Stomach (tissue), 9 donors: ENCODE data around the gene SNX3. TPM values are rescaled to one million over a fixed set of nuclear protein-coding genes. Genes with fewer than 3 reads are reported as not detected.
A peak's percentile ranks its signal among the peaks of the same experiment; 100 is the strongest.

Experiments
- DNase-seq, 2 donors: peaks; one replicate each; pipeline versions ENCODE4 v3.0.0 to v3.0.0-alpha.2; 2013 to 2019
- H3K27ac ChIP-seq, 5 donors: fragments of 200-600 bp in 4 of 5; sonication (generic) in 4 of 5; one replicate each; pipeline ENCODE4 v1.5.1; 2013 to 2019; ENCODE audit warnings: mild to moderate bottlenecking in 1 of 5, moderate library complexity in 1 of 5
- H3K27me3 ChIP-seq, 3 donors: fragments of 200-600 bp; sonication (generic); one replicate each; pipeline ENCODE4 v1.5.1; 2017 to 2019; ENCODE audit warnings: mixed run types in 1 of 3
- H3K36me3 ChIP-seq, 4 donors: fragments of 200-600 bp; sonication (generic); 1 replicate in 3 of 4; 2 replicates in 1 of 4; pipeline ENCODE4 v1.5.1; 2016 to 2019
- H3K4me1 ChIP-seq, 4 donors: fragments of 200-600 bp; sonication (generic); one replicate each; pipeline ENCODE4 v1.5.1; 2016 to 2019
- H3K4me3 ChIP-seq, 4 donors: fragments of 200-600 bp; sonication (generic) in 3 of 4; one replicate each; pipeline ENCODE4 v1.5.1; 2016 to 2019; ENCODE audit warnings: mild to moderate bottlenecking in 1 of 4
- H3K9me3 ChIP-seq, 4 donors: fragments of 200-600 bp; sonication (generic); one replicate each; pipeline ENCODE4 v1.5.1; 2016 to 2019
- EP300 ChIP-seq: sonication (generic); formaldehyde crosslinking; IDR thresholded peaks from one replicate; pipeline ENCODE4 v1.6.1; 2017; ENCODE audit warnings: antibody characterized with exemption
- POLR2A ChIP-seq, 4 donors: fragments of 450-650 bp; IDR thresholded peaks; one replicate each; pipeline ENCODE4 v1.6.1; 2016; ENCODE audit warnings: antibody characterized with exemption in 4 of 4, control low read depth in 2 of 4, mild to moderate bottlenecking in 1 of 4, moderate library complexity in 1 of 4
- POLR2AphosphoS5 ChIP-seq, 3 donors: sonication (generic); formaldehyde crosslinking; IDR thresholded peaks; one replicate each; pipeline ENCODE4 v1.6.1; 2016; ENCODE audit warnings: antibody characterized with exemption in 3 of 3
- WGBS, 5 donors: extraction: QIAGEN DNeasy Blood & Tissue Kit in 3 of 5; methylation state at CpG; one replicate each; pipeline versions ENCODE4 v1.1.5 to v1.1.7; 2013 to 2018; 5-methylcytosine and 5-hydroxymethylcytosine counted together
- intact Hi-C: fragments of 100-400 bp; cut with DNase I; formaldehyde crosslinking; loops from one replicate; pipeline ENCODE4 v1.15.1; 2023; ENCODE audit warnings: low total_unique reads
- polyA plus RNA-seq, 3 donors: library from polyadenylated mRNA; stranded (reverse); fragments of 200-250 nt; gene quantifications; one replicate each; pipeline ENCODE4 v1.2.3, GENCODE V29; 2013
- total RNA-seq, 5 donors: library from RNA; depleted of rRNA; stranded (reverse); fragments of >200 nt; gene quantifications; one replicate each; pipeline versions ENCODE4 v1.1.0 to v1.2.3, GENCODE V29; 2014 to 2016
- TF ChIP-seq, protein P1 (sequence below), 7 experiments: fragments of 450-650 bp in 4 of 7; fragments of 200-600 bp in 3 of 7; sonication (generic) in 3 of 7; IDR thresholded peaks; one replicate each; pipeline ENCODE4 v1.5.1; 2016 to 2019; ENCODE audit warnings: antibody characterized with exemption in 7 of 7, control low read depth in 2 of 7, mild to moderate bottlenecking in 1 of 7
- donor health status: healthy with polysubstance abuse.
- donor health status: Bipolar disorder and iron deficiency.
- donor health status: healthy.

Gene SNX3
- total and polyA plus RNA-seq, 8 donors: 46.1 to 199 (median 144) TPM

DNA sequence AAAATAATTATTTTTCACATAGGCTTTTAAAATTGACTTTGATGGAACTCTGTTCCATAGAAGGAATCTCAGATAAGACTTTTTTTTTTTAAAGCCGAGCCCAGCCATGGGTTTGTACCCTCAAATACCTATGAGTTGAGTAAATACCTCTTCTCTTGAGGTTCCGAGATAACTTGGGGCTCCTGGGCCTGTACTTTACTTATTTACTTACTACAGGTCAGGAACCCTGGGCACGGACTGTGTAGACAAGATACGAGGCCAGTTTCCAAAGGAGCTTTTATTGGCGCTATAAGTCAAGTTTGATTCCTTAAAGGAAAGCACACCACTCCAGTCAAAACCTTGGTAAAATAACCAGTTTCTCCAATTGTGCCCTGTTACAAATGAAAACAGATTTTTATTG, 41.5 kb upstream of the SNX3 start:
- Histone ChIP-seq H3K27ac (no peak overlapping the region), H3K4me1 (peaks cover 0 to 3% (median 0%) of the 10 kb centered on the region in 4 donors), H3K27me3 (no peaks in the 10 kb centered on the region), H3K4me3 (no peak overlapping the region), H3K9me3 (no peaks in the 10 kb centered on the region), H3K36me3 (no peaks in the 10 kb centered on the region)
- TF ChIP-seq POLR2AphosphoS5 (IDR thresholded peaks at IDR 0.05) (no peak), POLR2A (IDR thresholded peaks at IDR 0.05) (no peak), EP300 (no peak)
- TF ChIP-seq, protein P1, sequence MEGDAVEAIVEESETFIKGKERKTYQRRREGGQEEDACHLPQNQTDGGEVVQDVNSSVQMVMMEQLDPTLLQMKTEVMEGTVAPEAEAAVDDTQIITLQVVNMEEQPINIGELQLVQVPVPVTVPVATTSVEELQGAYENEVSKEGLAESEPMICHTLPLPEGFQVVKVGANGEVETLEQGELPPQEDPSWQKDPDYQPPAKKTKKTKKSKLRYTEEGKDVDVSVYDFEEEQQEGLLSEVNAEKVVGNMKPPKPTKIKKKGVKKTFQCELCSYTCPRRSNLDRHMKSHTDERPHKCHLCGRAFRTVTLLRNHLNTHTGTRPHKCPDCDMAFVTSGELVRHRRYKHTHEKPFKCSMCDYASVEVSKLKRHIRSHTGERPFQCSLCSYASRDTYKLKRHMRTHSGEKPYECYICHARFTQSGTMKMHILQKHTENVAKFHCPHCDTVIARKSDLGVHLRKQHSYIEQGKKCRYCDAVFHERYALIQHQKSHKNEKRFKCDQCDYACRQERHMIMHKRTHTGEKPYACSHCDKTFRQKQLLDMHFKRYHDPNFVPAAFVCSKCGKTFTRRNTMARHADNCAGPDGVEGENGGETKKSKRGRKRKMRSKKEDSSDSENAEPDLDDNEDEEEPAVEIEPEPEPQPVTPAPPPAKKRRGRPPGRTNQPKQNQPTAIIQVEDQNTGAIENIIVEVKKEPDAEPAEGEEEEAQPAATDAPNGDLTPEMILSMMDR (IDR thresholded peaks at IDR 0.05): no peak
- WGBS, 5 donors: 34 to 63% (median 57%) methylated on average over 5 of the region's 5 CpGs
- intact Hi-C loops: no loop called here
- peak in 1 of 2 donors; percentile 15 for DNase-seq

DNA sequence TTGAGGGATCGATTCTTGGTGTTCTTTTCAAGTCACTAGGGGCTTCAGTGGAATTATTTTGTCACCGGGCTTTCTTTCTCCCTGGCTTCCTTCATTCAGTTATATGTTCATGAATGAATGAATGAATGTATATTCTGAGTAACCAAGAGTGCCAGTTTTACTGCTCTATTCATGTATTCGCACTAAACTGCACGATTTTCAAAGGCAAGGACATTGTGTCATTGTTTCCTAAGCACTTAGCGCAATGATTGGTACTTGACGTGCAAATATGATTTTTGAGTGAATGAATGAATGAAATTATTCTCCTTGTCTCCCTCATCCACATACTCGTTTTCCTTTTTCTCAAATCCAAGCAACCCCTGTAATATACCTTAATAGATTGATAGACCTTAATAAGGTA, 34.8 kb upstream of the SNX3 start:
- H3K4me1 ChIP-seq: peaks cover 12 to 18% (median 16%) of the 10 kb centered on the region in 4 donors
- no peaks in the 10 kb centered on the region for H3K9me3 ChIP-seq
- TF ChIP-seq, protein P1 (IDR thresholded peaks at IDR 0.05): no peak
- TF ChIP-seq POLR2A (IDR thresholded peaks at IDR 0.05): no peak
- no peak for TF ChIP-seq POLR2AphosphoS5 (IDR thresholded peaks at IDR 0.05)
- TF ChIP-seq EP300: no peak
- WGBS, 5 donors: 58 to 68% (median 60%) methylated on average over 7 of the region's 7 CpGs
- no peaks in the 10 kb centered on the region for H3K27me3 ChIP-seq
- intact Hi-C loops: no loop called here
- no peak for DNase-seq
- H3K27ac ChIP-seq: peak overlapping the region; percentile 94 to 97 (median 95)
- no peaks in the 10 kb centered on the region for H3K36me3 ChIP-seq
- H3K4me3 ChIP-seq: peak overlapping the region; percentile 62 to 89 (median 80)

DNA sequence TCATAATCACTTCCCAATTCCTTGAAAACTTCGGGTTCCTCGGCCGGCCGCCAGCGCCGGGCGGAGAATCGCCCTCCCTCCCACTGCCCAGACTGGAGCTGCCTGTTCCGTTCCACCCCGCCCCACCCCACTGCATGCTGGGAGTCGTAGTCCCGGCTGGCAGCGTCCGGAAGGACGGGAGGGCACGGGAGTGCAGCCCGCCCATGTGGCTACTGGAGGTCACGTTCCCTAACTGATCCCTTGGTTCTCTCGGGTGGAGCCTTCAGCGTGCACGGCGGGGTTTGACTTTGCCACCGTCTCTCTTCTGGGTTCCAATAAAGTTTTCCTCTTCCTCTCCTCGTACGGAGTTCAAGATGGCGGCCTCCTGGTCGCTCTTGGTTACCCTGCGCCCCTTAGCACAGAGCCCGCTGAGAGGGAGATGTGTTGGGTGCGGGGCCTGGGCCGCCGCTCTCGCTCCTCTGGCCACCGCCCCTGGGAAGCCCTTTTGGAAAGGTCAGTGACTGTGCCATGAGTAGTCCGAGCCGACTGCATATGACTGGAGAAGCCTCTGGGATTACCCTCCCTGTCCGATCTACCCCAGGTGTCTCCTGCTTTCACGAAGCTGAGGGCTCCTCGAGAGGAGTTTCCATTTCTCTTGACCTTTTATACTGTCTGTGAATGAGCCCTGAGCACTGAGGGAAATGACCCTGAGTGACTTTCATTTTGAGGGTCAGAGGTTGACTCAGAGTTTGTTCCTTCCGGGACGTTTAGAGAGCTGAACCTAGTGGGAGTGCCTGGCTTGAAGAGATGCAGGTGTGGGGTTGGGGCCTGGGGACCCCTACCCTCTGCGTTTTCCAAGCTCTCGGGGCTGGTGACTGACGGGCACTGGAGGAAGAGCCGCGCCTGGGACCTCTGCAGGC, 34.1 kb upstream of the SNX3 start, which contains the start of gene AFG1L:
Gene AFG1L (plus strand): TSS at position 328 of the 899 bp plus-strand sequence. CDS start 26 bp downstream, at position 354.
- Histone ChIP-seq H3K4me1 (peaks cover 12 to 18% (median 16%) of the 10 kb centered on the region in 4 donors), H3K27me3 (no peaks in the 10 kb centered on the region), H3K4me3 (peak within 1 kb of the TSS; percentile 62 to 89 (median 80)), H3K27ac (peak within 1 kb of the TSS; percentile 94 to 97 (median 95)), H3K36me3 (no peaks in the 10 kb centered on the region), H3K9me3 (no peaks in the 10 kb centered on the region)
- intact Hi-C loops: no loop called here
- DNase-seq: peak; percentile 94 to 97
- TF ChIP-seq, protein P1 (IDR thresholded peaks at IDR 0.05): no peak
- no peak for TF ChIP-seq EP300
- peak; percentile 86 to 96 (median 91) for TF ChIP-seq POLR2AphosphoS5 (IDR thresholded peaks at IDR 0.05)
- peak in 1 of 4 donors; percentile 47 for TF ChIP-seq POLR2A (IDR thresholded peaks at IDR 0.05)
- 1 to 2% (median 1%) methylated on average over 25 to 46 of the region's 46 CpGs for WGBS, 5 donors

DNA sequence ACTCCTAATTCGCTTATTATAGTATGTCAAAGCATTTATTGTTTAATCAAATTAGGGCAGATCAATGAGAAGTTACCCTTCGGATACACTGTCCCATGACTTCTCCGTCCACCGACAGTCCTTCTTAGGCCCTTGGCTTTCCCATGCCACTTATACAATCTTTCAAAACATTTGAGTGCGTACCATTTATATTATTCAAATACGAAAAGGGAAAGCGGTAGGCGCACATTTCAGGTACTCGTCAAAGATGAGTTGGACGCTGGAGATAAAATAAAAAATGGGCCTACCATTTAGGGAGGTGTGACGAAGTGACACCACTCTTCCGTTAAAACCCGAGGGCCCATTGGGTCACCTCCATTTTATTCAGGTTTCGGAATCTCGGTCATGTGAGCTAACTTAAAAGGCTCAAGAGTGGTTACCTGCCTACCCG, 33.5 kb upstream of the SNX3 start:
- peak overlapping the region; percentile 94 to 97 (median 95) for H3K27ac ChIP-seq
- no peak for DNase-seq
- peaks cover 12 to 18% (median 16%) of the 10 kb centered on the region in 4 donors for H3K4me1 ChIP-seq
- WGBS, 5 donors: 30 to 32% (median 32%) methylated on average over 16 of the region's 16 CpGs
- intact Hi-C loops: no loop called here
- H3K9me3 ChIP-seq: no peaks in the 10 kb centered on the region
- no peaks in the 10 kb centered on the region for H3K27me3 ChIP-seq
- peak overlapping the region; percentile 62 to 89 (median 80) for H3K4me3 ChIP-seq
- TF ChIP-seq POLR2AphosphoS5 (IDR thresholded peaks at IDR 0.05): no peak
- TF ChIP-seq, protein P1 (IDR thresholded peaks at IDR 0.05): no peak
- TF ChIP-seq EP300: no peak
- TF ChIP-seq POLR2A (IDR thresholded peaks at IDR 0.05): no peak
- no peaks in the 10 kb centered on the region for H3K36me3 ChIP-seq
